Body of pancreas (tissue), 4 donors: ENCODE data around the gene CMTM5. TPM values are rescaled to one million over a fixed set of nuclear protein-coding genes. Genes with fewer than 3 reads are reported as not detected.

Experiments
- ATAC-seq: fragments of 150-250 bp; one replicate; pipeline ENCODE4 v1.9.1; 2016
- DNase-seq, 4 donors: peaks; one replicate each; pipeline ENCODE4 v3.0.0-alpha.2; 2019
- H3K27ac ChIP-seq, 4 donors: fragments of 200-600 bp; sonication (generic); 1 replicate in 3 of 4; 2 replicates in 1 of 4; pipeline versions ENCODE4 v1.5.1 to v1.6.1; 2016 to 2019; ENCODE audit warnings: mild to moderate bottlenecking in 1 of 4, mixed read lengths in 1 of 4, moderate library complexity in 1 of 4
- H3K27me3 ChIP-seq, 2 donors: fragments of 200-600 bp; sonication (generic); one replicate each; pipeline ENCODE4 v1.6.0; 2016; ENCODE audit warnings: mild to moderate bottlenecking in 1 of 2
- H3K36me3 ChIP-seq, 2 donors: fragments of 200-600 bp; sonication (generic); replicated peaks in 1 of 2; 2 replicates each; pipeline ENCODE4 v1.5.1; 2016; ENCODE audit warnings: low read depth in 2 of 2; ENCODE audit not compliant: insufficient read depth in 1 of 2
- H3K4me1 ChIP-seq: fragments of 200-600 bp; sonication (generic); one replicate; pipeline ENCODE4 v1.6.0; 2016
- H3K4me3 ChIP-seq, 2 donors: fragments of 200-600 bp; sonication (generic); 1 replicate in 1 of 2; 2 replicates in 1 of 2; pipeline ENCODE4 v1.5.1; 2016 to 2019
- H3K9me3 ChIP-seq, 3 donors: fragments of 200-600 bp; sonication (generic); 1 replicate in 2 of 3; 2 replicates in 1 of 3; pipeline ENCODE4 v1.5.1; 2016
- POLR2A ChIP-seq, 3 donors: fragments of 450-650 bp; IDR thresholded peaks; one replicate each; pipeline ENCODE4 v1.6.1; 2016; ENCODE audit warnings: antibody characterized with exemption in 3 of 3, mild to moderate bottlenecking in 2 of 3
- WGBS, 2 donors: methylation state at CpG; one replicate each; pipeline ENCODE4 v1.1.5; 2017; 5-methylcytosine and 5-hydroxymethylcytosine counted together
- intact Hi-C: fragments of 100-400 bp; cut with DNase I; formaldehyde crosslinking; loops from one replicate; pipeline ENCODE4 v1.15.1; 2023
- total RNA-seq, 2 donors: library from RNA; depleted of rRNA; stranded (reverse); fragments of >200 nt; gene quantifications; one replicate each; pipeline ENCODE4 v1.1.0, GENCODE V29; 2016
- TF ChIP-seq, protein P1 (sequence below), 7 experiments: fragments of 450-650 bp in 4 of 7; fragments of 200-600 bp in 3 of 7; sonication (generic) in 3 of 7; IDR thresholded peaks; one replicate each; pipeline ENCODE4 v1.5.1; 2016 to 2019; ENCODE audit warnings: antibody characterized with exemption in 7 of 7

Gene CMTM5
- total RNA-seq, 2 donors from 2014 or later = not detected

DNA sequence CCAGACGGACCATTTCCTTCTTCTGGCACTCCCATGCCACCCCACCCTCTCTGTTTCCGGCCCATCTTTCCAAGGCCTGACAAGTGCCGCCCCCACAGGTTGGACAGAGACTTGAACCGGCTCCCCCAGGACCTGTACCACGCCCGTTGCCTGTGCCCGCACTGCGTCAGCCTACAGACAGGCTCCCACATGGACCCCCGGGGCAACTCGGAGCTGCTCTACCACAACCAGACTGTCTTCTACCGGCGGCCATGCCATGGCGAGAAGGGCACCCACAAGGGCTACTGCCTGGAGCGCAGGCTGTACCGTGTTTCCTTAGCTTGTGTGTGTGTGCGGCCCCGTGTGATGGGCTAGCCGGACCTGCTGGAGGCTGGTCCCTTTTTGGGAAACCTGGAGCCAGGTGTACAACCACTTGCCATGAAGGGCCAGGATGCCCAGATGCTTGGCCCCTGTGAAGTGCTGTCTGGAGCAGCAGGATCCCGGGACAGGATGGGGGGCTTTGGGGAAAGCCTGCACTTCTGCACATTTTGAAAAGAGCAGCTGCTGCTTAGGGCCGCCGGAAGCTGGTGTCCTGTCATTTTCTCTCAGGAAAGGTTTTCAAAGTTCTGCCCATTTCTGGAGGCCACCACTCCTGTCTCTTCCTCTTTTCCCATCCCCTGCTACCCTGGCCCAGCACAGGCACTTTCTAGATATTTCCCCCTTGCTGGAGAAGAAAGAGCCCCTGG lies 1.2 kb upstream of the CMTM5 start:
- no peak for TF ChIP-seq POLR2A (IDR thresholded peaks at IDR 0.05)
- TF ChIP-seq, protein P1, sequence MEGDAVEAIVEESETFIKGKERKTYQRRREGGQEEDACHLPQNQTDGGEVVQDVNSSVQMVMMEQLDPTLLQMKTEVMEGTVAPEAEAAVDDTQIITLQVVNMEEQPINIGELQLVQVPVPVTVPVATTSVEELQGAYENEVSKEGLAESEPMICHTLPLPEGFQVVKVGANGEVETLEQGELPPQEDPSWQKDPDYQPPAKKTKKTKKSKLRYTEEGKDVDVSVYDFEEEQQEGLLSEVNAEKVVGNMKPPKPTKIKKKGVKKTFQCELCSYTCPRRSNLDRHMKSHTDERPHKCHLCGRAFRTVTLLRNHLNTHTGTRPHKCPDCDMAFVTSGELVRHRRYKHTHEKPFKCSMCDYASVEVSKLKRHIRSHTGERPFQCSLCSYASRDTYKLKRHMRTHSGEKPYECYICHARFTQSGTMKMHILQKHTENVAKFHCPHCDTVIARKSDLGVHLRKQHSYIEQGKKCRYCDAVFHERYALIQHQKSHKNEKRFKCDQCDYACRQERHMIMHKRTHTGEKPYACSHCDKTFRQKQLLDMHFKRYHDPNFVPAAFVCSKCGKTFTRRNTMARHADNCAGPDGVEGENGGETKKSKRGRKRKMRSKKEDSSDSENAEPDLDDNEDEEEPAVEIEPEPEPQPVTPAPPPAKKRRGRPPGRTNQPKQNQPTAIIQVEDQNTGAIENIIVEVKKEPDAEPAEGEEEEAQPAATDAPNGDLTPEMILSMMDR (IDR thresholded peaks at IDR 0.05) = no peak
- H3K9me3 ChIP-seq = no peaks in the 10 kb centered on the region
- peaks cover 6% of the 10 kb centered on the region for H3K4me1 ChIP-seq
- intact Hi-C loops = loop anchor here (10.0 kb wide), 1 partner anchor 111 kb away; no protein-coding TSS in a partner anchor
- H3K27ac ChIP-seq = no peak overlapping the region
- ATAC-seq = no peak
- 85 to 86% methylated on average over 14 to 21 of the region's 21 CpGs for WGBS, 2 donors
- H3K36me3 ChIP-seq = no peaks in the 10 kb centered on the region
- H3K27me3 ChIP-seq = no peaks in the 10 kb centered on the region
- no peak overlapping the region for H3K4me3 ChIP-seq
- no peak for DNase-seq

DNA sequence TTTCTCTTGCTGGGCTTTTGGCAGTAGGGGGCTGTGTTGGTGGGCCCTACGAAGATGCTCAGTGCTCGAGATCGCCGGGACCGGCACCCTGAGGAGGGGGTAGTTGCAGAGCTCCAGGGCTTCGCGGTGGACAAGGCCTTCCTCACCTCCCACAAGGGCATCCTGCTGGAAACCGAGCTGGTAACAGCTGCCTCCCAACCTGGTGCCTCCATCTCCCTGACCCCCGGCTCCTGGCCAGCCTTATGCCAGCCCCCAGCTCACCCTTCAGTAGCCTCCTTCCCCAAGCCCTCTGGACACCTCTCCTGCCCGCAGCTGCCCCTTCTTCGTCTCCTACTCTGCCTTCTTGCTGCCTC lies 328 bp downstream of the CMTM5 start:
- ATAC-seq = no peak
- WGBS, 2 donors = 65 to 67% methylated on average over 11 of the region's 11 CpGs
- no peak overlapping the region for H3K4me3 ChIP-seq
- intact Hi-C loops = loop anchor here (10.0 kb wide), 1 partner anchor 112 kb away; no protein-coding TSS in a partner anchor
- DNase-seq = no peak
- H3K36me3 ChIP-seq = no peaks in the 10 kb centered on the region
- H3K27me3 ChIP-seq = no peaks in the 10 kb centered on the region
- H3K9me3 ChIP-seq = no peaks in the 10 kb centered on the region
- H3K4me1 ChIP-seq = peaks cover 6% of the 10 kb centered on the region
- no peak overlapping the region for H3K27ac ChIP-seq
- TF ChIP-seq, protein P1 (IDR thresholded peaks at IDR 0.05) = no peak
- TF ChIP-seq POLR2A (IDR thresholded peaks at IDR 0.05) = no peak

DNA sequence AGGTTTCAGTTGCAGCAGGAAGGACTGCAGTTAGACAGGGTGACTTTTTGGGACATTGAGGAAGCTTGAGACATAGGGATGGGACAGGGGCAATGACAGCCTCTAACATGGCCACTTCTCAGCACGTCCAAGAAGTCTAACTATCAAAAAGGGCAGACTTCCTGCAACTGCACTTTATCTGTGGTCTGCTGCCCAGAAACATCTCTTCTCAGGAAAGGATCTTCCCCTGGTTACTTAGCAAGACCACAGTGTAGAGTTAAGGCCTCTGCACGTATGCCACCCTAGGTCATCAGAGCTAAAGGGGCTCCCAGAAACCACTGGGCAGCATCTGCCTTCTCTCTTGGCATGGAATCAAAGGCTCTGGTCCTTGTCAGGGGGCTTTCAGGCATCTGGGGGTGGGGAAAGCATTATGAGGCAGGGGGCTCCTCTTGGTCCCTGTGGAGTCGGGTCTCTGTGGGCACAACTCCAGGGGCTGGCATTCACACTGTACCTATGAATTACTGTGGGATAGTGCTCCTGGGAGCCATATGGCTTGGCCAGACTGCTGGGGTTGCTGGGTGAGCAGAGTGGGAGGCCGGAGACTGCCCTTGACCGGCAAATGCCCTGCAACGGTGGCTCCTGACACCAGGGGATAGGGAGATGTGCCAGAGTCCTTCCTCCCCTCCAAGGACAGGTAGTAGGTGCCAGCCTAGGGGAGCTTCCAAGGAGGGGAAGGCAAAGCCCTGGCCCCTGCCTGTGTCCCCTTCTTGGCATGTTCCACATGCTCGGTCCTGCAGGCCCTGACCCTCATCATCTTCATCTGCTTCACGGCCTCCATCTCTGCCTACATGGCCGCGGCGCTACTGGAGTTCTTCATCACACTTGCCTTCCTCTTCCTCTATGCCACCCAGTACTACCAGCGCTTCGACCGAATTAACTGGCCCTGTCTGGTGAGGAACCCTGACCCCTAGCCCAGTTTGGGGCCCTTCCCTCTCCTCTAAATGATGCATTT lies 1.0 kb downstream of the CMTM5 start:
- H3K27me3 ChIP-seq = no peaks in the 10 kb centered on the region
- H3K36me3 ChIP-seq = no peaks in the 10 kb centered on the region
- 83 to 91% methylated on average over 10 to 13 of the region's 14 CpGs for WGBS, 2 donors
- ATAC-seq = no peak
- H3K9me3 ChIP-seq = no peaks in the 10 kb centered on the region
- H3K4me1 ChIP-seq = peaks cover 6% of the 10 kb centered on the region
- intact Hi-C loops = loop anchor here (10.0 kb wide), 1 partner anchor 113 kb away; no protein-coding TSS in a partner anchor
- no peak for DNase-seq
- TF ChIP-seq POLR2A (IDR thresholded peaks at IDR 0.05) = no peak
- TF ChIP-seq, protein P1 (IDR thresholded peaks at IDR 0.05) = no peak
- H3K4me3 ChIP-seq = no peak overlapping the region
- H3K27ac ChIP-seq = no peak overlapping the region

DNA sequence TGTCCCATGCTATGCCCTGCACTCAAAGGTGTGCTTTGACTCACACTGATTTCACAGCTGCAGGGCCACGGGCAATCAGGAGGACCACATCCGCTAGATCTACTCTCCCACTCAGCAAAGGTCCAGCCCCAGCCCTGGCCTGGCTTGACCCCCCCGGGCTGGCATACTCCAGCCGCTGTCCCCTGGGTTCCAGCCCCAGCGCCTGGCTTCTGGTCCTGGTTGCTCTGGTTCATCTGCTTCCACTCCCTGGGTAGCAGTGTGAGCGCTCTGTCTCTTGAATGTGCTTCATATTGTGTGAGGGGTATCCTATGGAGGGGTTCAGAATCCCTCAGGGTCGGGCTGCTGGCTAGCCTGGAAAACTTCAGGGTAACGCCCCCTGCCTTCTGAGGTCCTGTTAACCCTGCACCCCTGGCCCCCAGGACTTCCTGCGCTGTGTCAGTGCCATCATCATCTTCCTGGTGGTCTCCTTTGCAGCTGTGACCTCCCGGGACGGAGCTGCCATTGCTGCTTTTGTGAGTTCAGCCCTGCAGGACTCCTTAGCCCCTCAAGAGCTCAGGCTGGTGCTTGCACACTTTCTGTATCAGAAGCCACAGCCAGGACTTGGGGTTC lies 1.9 kb downstream of the CMTM5 start:
- intact Hi-C loops = loop anchor here (10.0 kb wide), 1 partner anchor 114 kb away; no protein-coding TSS in a partner anchor
- H3K4me3 ChIP-seq = no peak overlapping the region

More for the DNA sequence above, 1.9 kb downstream of the CMTM5 start:
- no peak for DNase-seq
- TF ChIP-seq, protein P1 (IDR thresholded peaks at IDR 0.05) = no peak
- no peak for TF ChIP-seq POLR2A (IDR thresholded peaks at IDR 0.05)
- no peaks in the 10 kb centered on the region for H3K36me3 ChIP-seq
- ATAC-seq = no peak
- no peaks in the 10 kb centered on the region for H3K27me3 ChIP-seq
- H3K9me3 ChIP-seq = no peaks in the 10 kb centered on the region
- peaks cover 6% of the 10 kb centered on the region for H3K4me1 ChIP-seq
- H3K27ac ChIP-seq = no peak overlapping the region
- 72 to 74% methylated on average over 7 to 11 of the region's 11 CpGs for WGBS, 2 donors
